Adrenal gland (tissue), 12 donors: ENCODE measurements around the gene SRC. TPM values are rescaled to one million over a fixed set of nuclear protein-coding genes. Genes with fewer than 3 reads are reported as not detected.
A peak's percentile ranks its signal among the peaks of the same experiment; 100 is the strongest.
"Not testable (repeated sequence)": the region's sequence is repeated elsewhere in the genome, so short reads cannot be mapped to it uniquely, and the experiment has no call there.

Experiments used
- DNase-seq, 7 donors: peaks; one replicate each; pipeline ENCODE4 v3.0.0-alpha.2; 2019 to 2020
- H3K27ac ChIP-seq, 5 donors: fragments of 200-600 bp; sonication (generic) in 4 of 5; 1 replicate in 3 of 5; 2 replicates in 2 of 5; pipeline versions ENCODE4 v1.5.1 to v1.8.0; 2016 to 2020; ENCODE audit warnings: mild to moderate bottlenecking in 1 of 5
- H3K27me3 ChIP-seq: fragments of 200-600 bp; 2 replicates; pipeline ENCODE4 v1.8.0; 2021
- H3K36me3 ChIP-seq, 2 donors: fragments of 200-600 bp; replicated peaks in 1 of 2; 1 replicate in 1 of 2; 2 replicates in 1 of 2; pipeline versions ENCODE4 v1.5.1 to v1.8.0; 2018 to 2022
- H3K4me1 ChIP-seq, 2 donors: fragments of 200-600 bp; replicated peaks in 1 of 2; 1 replicate in 1 of 2; 2 replicates in 1 of 2; pipeline versions ENCODE4 v1.5.1 to v1.8.0; 2018 to 2021
- H3K4me3 ChIP-seq, 4 donors: fragments of 200-600 bp; sonication (generic) in 3 of 4; one replicate each; pipeline ENCODE4 v1.5.1; 2016 to 2018
- H3K9me3 ChIP-seq, 3 donors: fragments of 200-600 bp; sonication (generic) in 1 of 3; replicated peaks in 1 of 3; 1 replicate in 2 of 3; 2 replicates in 1 of 3; pipeline versions ENCODE4 v1.5.1 to v1.8.0; 2016 to 2021
- POLR2A ChIP-seq, 2 donors: fragments of 450-650 bp; IDR thresholded peaks; one replicate each; pipeline ENCODE4 v1.6.1; 2017; ENCODE audit warnings: antibody characterized with exemption in 2 of 2, mild to moderate bottlenecking in 2 of 2, moderate library complexity in 1 of 2
- WGBS, 4 donors: extraction: QIAGEN DNeasy Blood & Tissue Kit in 2 of 4; methylation state at CpG; one replicate each; pipeline versions ENCODE4 v1.1.5 to v1.1.7; 2013 to 2017; 5-methylcytosine and 5-hydroxymethylcytosine counted together
- intact Hi-C, 2 donors: fragments of 100-400 bp; cut with DNase I; formaldehyde crosslinking; loops; one replicate each; pipeline versions ENCODE4 v1.14.1 to v1.15.0; 2022 to 2023
- polyA plus RNA-seq, 3 donors: library from polyadenylated mRNA; stranded (reverse); fragments of 200-250 nt in 2 of 3; fragments of 350-450 nt in 1 of 3; fragmentation: Illumina TruSeq in 1 of 3; extraction: RNeasy Lipid Tissue Mini Kit (QIAGEN cat#74804) in 1 of 3; gene quantifications; one replicate each; pipeline ENCODE4 v1.2.3, GENCODE V29; 2013 to 2014
- total RNA-seq, 9 donors: library from RNA; depleted of rRNA in 4 of 9; stranded (reverse); fragments of >200 nt in 4 of 9; fragments of 120-200 nt in 1 of 9; fragmentation: NEBNext Ultra II Directional in 1 of 9; extraction: Animal tissue kit (Norgen Biotek cat#: 25700) in 1 of 9; gene quantifications; one replicate each; pipeline versions ENCODE4 v1.1.0 to v1.2.4, GENCODE V29; 2013 to 2023
- TF ChIP-seq, protein P1 (sequence below), 6 experiments: fragments of 450-650 bp in 4 of 6; fragments of 200-600 bp in 2 of 6; sonication (generic) in 1 of 6; IDR thresholded peaks; 1 replicate in 5 of 6; 2 replicates in 1 of 6; pipeline versions ENCODE4 v1.5.1 to v1.8.0; 2016 to 2021; ENCODE audit warnings: antibody characterized with exemption in 6 of 6, mild to moderate bottlenecking in 2 of 6, moderate library complexity in 1 of 6
- donor health status: healthy with polysubstance abuse.
- donor health status: Bipolar disorder and iron deficiency.
- donor health status: DM: yes; HTN: yes; CAD: no.
- donor health status: DM: no; HTN: no; CAD: no.
- donor health status: DM: no; HTN: no; CAD: no.
- donor health status: DM: yes; HTN: yes; CAD: no.

SRC gene
- total and polyA plus RNA-seq, 12 donors = 10.6 to 83.0 (median 52.7) TPM

DNA sequence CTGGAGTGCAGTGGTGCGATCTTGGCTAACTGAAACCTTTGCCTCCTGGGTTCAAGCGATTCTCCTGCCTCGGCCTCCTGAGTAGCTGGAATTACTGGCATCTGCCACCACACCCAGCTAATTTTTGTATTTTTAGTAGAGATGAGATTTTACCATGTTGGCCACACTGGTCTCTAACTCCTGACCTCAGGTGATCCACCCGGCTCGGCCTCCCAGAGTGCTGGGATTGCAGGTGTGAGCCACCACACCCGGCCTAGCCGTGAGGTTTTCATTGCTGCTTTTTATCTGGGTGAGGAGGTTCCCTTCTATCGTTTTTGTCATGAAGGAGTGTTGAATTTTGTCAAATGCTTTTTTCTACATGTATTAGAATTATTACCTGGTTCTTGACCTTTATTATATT, 23.9 kb downstream of the SRC start:
- WGBS, 4 donors = 93 to 97% (median 96%) methylated on average over 8 of the region's 8 CpGs
- Histone ChIP-seq H3K4me3 (no peak overlapping the region), H3K36me3 (peaks cover 0 to 13% of the 10 kb centered on the region in 2 donors), H3K4me1 (peaks cover 0 to 5% of the 10 kb centered on the region in 2 donors), H3K9me3 (no peaks in the 10 kb centered on the region), H3K27me3 (no peaks in the 10 kb centered on the region), H3K27ac (no peak overlapping the region)
- peak in 2 of 7 donors; percentile 2 to 3 for DNase-seq
- intact Hi-C loops = no loop called here
- TF ChIP-seq, protein P1, sequence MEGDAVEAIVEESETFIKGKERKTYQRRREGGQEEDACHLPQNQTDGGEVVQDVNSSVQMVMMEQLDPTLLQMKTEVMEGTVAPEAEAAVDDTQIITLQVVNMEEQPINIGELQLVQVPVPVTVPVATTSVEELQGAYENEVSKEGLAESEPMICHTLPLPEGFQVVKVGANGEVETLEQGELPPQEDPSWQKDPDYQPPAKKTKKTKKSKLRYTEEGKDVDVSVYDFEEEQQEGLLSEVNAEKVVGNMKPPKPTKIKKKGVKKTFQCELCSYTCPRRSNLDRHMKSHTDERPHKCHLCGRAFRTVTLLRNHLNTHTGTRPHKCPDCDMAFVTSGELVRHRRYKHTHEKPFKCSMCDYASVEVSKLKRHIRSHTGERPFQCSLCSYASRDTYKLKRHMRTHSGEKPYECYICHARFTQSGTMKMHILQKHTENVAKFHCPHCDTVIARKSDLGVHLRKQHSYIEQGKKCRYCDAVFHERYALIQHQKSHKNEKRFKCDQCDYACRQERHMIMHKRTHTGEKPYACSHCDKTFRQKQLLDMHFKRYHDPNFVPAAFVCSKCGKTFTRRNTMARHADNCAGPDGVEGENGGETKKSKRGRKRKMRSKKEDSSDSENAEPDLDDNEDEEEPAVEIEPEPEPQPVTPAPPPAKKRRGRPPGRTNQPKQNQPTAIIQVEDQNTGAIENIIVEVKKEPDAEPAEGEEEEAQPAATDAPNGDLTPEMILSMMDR (IDR thresholded peaks at IDR 0.05) = no peak
- TF ChIP-seq POLR2A (IDR thresholded peaks at IDR 0.05) = no peak

DNA sequence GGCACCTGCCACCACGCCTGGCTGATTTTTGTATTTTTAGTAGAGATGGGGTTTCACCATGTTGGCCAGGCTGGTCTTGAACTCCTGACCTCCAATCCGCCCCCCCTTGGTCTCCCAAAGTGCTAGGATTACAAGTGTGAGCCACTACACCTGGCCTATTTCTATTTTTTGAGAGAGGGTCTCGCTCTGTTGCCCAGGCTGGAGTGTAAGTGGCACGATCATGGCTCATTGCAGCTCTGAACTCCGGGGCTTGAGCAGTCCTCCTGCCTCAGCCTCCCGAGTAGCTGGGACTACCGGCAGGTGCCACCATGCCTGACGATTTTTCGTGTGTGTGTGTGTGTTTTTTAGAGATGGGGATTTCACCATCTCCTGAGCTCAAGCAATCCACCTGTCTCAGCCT, 25.9 kb downstream of the SRC start:
- peak in 2 of 7 donors; percentile 2 to 10 for DNase-seq
- H3K4me3 ChIP-seq, H3K4me1 ChIP-seq, H3K27me3 ChIP-seq, H3K27ac ChIP-seq, H3K9me3 ChIP-seq, H3K36me3 ChIP-seq, intact Hi-C loops: not testable (repeated sequence)
- WGBS, 4 donors = 91 to 95% (median 92%) methylated on average over 9 of the region's 9 CpGs

DNA sequence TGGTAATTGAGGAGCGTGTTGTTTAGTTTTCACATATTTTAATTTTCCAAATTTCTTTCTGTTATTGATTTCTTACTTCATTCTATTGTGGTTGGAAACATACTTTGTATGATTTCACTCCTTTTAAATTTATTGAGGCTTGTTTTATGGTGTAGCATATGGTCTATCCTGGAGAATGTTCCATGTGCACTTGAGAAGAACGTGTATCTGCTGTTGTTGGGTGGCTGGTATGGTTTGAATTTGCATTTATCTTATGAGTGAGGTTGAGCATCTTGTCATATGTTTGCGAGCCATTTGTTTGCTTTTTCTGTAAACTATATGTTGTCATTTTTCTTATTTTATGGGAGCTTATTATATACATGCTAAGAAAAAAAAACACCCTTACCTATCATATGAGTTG, 26.5 kb downstream of the SRC start:
- WGBS, 4 donors = 76 to 96% (median 94%) methylated on average over 3 of the region's 3 CpGs
- no peak overlapping the region for H3K4me3 ChIP-seq
- H3K27me3 ChIP-seq = no peaks in the 10 kb centered on the region

DNA sequence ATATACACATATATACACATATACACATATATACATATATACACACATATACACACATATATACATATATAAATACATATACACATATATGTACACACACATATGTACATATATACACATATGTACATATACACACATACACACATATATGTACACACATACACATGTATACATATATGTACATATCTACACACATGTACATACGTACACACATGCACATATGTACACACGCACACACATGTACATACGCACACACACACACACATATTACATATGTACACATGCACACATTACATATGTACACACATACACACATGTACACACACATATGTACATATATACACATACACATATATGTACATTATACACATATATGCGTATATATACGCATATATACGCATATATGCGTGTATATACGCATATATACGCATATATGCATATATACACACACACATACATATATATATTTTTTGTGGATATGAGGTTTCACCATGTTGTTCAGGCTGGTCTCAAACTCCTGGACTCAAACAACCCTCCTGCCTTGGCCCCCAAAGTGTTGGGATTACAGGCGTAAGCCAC, 27.2 kb downstream of the SRC start:
- Histone ChIP-seq H3K27me3 (no peaks in the 10 kb centered on the region), H3K4me3 (no peak overlapping the region), H3K27ac (no peak overlapping the region), H3K9me3 (no peaks in the 10 kb centered on the region), H3K36me3 (no peaks in the 10 kb centered on the region), H3K4me1 (no peaks in the 10 kb centered on the region)
- 81 to 93% (median 87%) methylated on average over 10 of the region's 10 CpGs for WGBS, 4 donors
- DNase-seq = no peak
- TF ChIP-seq, protein P1 (IDR thresholded peaks at IDR 0.05) = no peak
- no peak for TF ChIP-seq POLR2A (IDR thresholded peaks at IDR 0.05)
- intact Hi-C loops = no loop called here

More for the DNA sequence above, 26.5 kb downstream of the SRC start:
- no peaks in the 10 kb centered on the region for H3K4me1 ChIP-seq
- H3K27ac ChIP-seq = no peak overlapping the region
- peak in 1 of 7 donors; percentile 0 for DNase-seq
- H3K36me3 ChIP-seq = no peaks in the 10 kb centered on the region
- no peaks in the 10 kb centered on the region for H3K9me3 ChIP-seq
- TF ChIP-seq, protein P1 (IDR thresholded peaks at IDR 0.05) = no peak
- TF ChIP-seq POLR2A (IDR thresholded peaks at IDR 0.05) = no peak
- intact Hi-C loops = no loop called here

DNA sequence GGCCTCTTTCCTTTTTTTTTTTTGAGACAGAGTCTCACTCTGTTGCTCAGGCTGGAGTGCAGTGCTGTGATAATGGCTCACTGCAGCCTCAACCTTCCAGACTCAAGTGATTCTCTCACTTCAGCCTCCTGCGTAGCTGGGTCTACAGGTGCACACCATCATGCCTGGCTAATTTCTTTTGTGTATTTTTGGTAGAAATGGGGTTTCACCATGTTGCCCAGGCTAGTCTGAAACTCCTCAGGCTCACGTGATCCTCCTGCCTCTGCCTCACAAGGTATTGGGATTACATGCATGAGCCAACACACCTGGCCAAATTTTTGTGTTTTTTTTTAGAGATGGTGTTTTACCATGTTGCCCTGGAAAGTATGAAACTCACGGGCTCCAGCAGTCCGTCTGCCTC, 29.3 kb downstream of the SRC start:
- peak in 2 of 7 donors; percentile 2 to 3 for DNase-seq
- WGBS, 4 donors = 91 to 100% (median 96%) methylated on average over 4 of the region's 4 CpGs
- no peaks in the 10 kb centered on the region for H3K27me3 ChIP-seq
- H3K27ac ChIP-seq = no peak overlapping the region
- H3K4me1 ChIP-seq = peaks cover 10 to 14% of the 10 kb centered on the region in 2 donors
- H3K4me3 ChIP-seq = no peak overlapping the region
- TF ChIP-seq, protein P1 (IDR thresholded peaks at IDR 0.05) = no peak
- no peak for TF ChIP-seq POLR2A (IDR thresholded peaks at IDR 0.05)
- no peaks in the 10 kb centered on the region for H3K36me3 ChIP-seq
- intact Hi-C loops = no loop called here
- H3K9me3 ChIP-seq = no peaks in the 10 kb centered on the region
